ENCODE data around the gene OXTR.

OXTR gene

DNA sequence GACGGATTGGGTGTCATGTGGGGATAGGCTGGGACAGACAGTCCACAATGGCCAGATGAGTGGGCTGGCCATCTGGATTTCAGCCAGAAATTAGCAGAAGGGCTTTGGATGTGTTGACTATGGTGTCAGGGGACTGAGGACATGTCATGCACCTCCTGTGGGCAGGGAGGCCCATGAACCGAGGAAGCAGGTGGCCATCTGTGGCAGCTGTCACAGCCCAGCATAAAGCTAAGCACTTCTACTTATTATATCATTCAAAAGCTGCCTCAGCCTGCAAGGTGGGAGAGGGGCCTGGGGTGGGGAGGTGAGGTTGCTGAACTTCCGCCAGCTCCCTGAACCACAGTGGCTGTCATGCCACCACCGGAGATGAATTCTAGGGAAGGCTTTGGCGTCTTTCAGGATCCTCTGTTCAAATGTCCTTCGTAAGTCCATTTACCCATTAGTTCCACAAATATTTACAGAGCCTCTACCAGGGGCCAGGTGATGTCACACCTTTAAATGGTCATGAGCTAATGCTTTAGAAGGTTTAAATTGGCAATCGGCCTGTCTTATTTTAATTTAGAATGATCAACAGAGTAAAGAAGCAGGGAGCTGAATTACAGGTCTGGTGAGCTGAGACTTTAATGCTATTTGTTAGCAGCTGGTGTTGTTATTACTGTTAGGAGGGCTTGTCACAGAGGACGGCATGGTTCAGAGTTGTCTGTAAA is 59.5 kb downstream of the OXTR start:
- no peak for DNase-seq

DNA sequence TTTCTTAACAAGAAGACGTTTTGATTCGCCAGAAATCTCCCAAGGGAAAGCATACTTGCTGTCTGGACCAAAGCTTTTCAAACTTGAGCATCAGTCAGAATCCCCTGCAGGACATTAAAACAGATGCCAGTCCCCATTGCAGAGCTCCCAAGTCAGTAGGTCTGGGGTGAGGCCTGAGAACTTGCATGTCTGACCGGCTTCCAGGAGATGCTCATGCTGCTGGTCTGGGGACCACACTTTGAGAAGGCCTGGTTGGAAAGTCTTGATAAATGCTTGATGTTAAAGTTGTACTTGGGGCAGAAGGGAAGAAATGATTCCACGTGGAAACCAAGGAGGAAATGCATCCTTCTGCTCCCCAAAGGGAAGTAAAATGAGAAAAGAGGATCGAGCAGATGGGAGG is 60.1 kb downstream of the OXTR start:
- DNase-seq: no peak

DNA sequence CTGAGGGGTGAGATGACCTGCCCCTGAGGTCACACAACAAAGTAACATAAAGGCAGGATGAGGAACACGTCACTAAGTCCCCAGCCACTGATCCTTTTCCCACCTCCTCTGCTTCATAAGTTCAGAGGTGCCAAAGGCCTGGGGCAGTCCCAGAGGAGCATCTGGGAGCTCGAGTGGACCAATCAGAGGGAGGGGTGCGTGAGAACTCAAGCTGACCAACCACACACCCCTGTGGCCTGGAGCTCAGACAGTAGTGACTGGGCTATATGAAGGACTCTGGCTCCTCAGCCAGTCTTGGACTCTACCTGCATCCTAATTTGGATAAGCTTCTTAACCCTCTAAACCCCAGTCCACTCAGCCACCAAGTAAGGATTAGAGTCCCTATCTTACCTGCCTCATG is 63.8 kb downstream of the OXTR start:
- no peak for DNase-seq

DNA sequence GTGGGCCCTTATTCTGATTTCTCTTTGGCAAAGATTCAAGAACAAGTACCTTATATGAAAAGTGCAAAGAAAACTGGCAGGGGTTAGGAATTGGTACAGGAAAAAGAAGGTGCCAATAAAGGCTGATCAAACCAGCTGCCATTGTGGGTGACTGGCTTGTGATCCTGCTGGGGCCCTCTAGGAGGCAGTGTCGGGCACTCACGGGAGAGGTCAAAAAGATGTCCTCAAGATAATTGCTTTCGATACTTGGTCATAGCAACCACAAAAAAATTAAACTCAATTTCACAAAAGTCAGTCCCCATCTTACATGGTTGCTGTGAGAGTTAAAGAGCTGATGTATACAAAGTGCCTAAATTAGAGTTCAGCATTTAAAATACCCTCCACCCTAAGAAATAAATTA is 66.9 kb downstream of the OXTR start:
- no peak for DNase-seq
